GM18870 (cell line): Measurements from ENCODE around the gene NACA.
"Not testable (repeated sequence)": the region's sequence is repeated elsewhere in the genome, so short reads cannot be mapped to it uniquely, and the experiment has no call there.

Experiments
- ATAC-seq: cut with Tn5 transposase; IDR thresholded peaks from one replicate; pipeline ENCODE4 v1.9.1; 2021; ENCODE audit warnings: moderate library complexity; ENCODE audit not compliant: unreplicated experiment

The NACA gene

GRCh38 chr12:56725723-56726102, 614 bp upstream of the NACA start:
- no peak for ATAC-seq

- no peak for ATAC-seq
These were observed 463 bp downstream of the NACA start for GRCh38 chr12:56724701-56724971.

- ATAC-seq, result no peak
These were observed 1.0 kb downstream of the NACA start for GRCh38 chr12:56723889-56724700.

GRCh38 chr12:56723352-56723751, 1.7 kb downstream of the NACA start:
- ATAC-seq, result no peak

- ATAC-seq, result no peak
These were observed 2.3 kb downstream of the NACA start for GRCh38 chr12:56722832-56723231.

- no peak for ATAC-seq
These were observed 3.4 kb downstream of the NACA start for GRCh38 chr12:56721721-56722120.

GRCh38 chr12:56721216-56721615, 3.9 kb downstream of the NACA start:
- no peak for ATAC-seq

- no peak for ATAC-seq
These were observed 4.4 kb downstream of the NACA start for GRCh38 chr12:56720731-56721151.

- ATAC-seq, result no peak
These were observed 6.0 kb downstream of the NACA start for GRCh38 chr12:56719056-56719455.

GRCh38 chr12:56718636-56719035, 6.5 kb downstream of the NACA start:
- ATAC-seq, result no peak

GRCh38 chr12:56718149-56718548, 7.0 kb downstream of the NACA start:
- no peak for ATAC-seq

GRCh38 chr12:56716933-56717880, 7.9 kb downstream of the NACA start:
- ATAC-seq, result no peak

- no peak for ATAC-seq
These were observed 8.6 kb downstream of the NACA start for GRCh38 chr12:56716458-56716857.

- ATAC-seq, result no peak
These were observed 9.3 kb downstream of the NACA start for GRCh38 chr12:56715798-56716197.

GRCh38 chr12:56714431-56714929, 10.6 kb downstream of the NACA start:
- ATAC-seq, result no peak

GRCh38 chr12:56713345-56713744, 11.8 kb downstream of the NACA start:
- ATAC-seq, result no peak

GRCh38 chr12:56709759-56710376, 15.2 kb downstream of the NACA start:
- ATAC-seq, result no peak

GRCh38 chr12:56704522-56704921, 20.6 kb downstream of the NACA start:
- ATAC-seq, result not testable (repeated sequence)

GRCh38 chr12:56699020-56699661, 26.0 kb downstream of the NACA start:
- no peak for ATAC-seq

GRCh38 chr12:56695327-56696101, 29.6 kb downstream of the NACA start:
- no peak for ATAC-seq
